ENCODE results near the gene PALM3.

The PALM3 gene

GRCh38 chr19:14053500-14053899, 8.4 kb downstream of the PALM3 start:
- H2AFZ ChIP-seq (ENCODE audit: low read depth, low read length, severe bottlenecking), result no peak overlapping the region
- H3K36me3 ChIP-seq (ENCODE audit: low read length), result peaks cover under 1% of the 10 kb centered on the region; the same call in 1 of the 2 replicates
- H3K79me2 ChIP-seq (ENCODE audit: insufficient read depth, low read length), result no peaks in the 10 kb centered on the region
- H3K27me3 ChIP-seq (ENCODE audit: low read length), result no peaks in the 10 kb centered on the region
- H3F3A ChIP-seq (ENCODE audit: insufficient read depth), result no peaks in the 10 kb centered on the region
- H3K9ac ChIP-seq (ENCODE audit: low read length), result no peak overlapping the region
- no peaks in the 10 kb centered on the region for H3K9me2 ChIP-seq (replicated peaks; ENCODE audit: insufficient read depth, low read length)
- H3K4me3 ChIP-seq (ENCODE audit: insufficient read depth, low read length, poor library complexity, severe bottlenecking), result no peak overlapping the region
- TF ChIP-seq CTCF (IDR thresholded peaks at IDR 0.05; ENCODE audit: insufficient read depth, low read length, poor library complexity, severe bottlenecking) (no peak), EZH2phosphoT487 (conservative IDR thresholded peaks at IDR 0.05; ENCODE audit: low read length) (no peak)
- H4K20me1 ChIP-seq (ENCODE audit: low read depth, low read length), result no peaks in the 10 kb centered on the region
- H3K9me3 ChIP-seq (ENCODE audit: insufficient read depth, low read length), result no peaks in the 10 kb centered on the region
- H3K4me2 ChIP-seq (ENCODE audit: low read depth, low read length, poor library complexity, severe bottlenecking), result no peak overlapping the region
- no peak overlapping the region for H3K27ac ChIP-seq (ENCODE audit: low read depth, low read length)

- H3F3A ChIP-seq (ENCODE audit: insufficient read depth), result no peaks in the 10 kb centered on the region
- no peaks in the 10 kb centered on the region for H4K20me1 ChIP-seq (ENCODE audit: low read depth, low read length)
- H3K9me3 ChIP-seq (ENCODE audit: insufficient read depth, low read length), result no peaks in the 10 kb centered on the region
- H3K36me3 ChIP-seq (ENCODE audit: low read length), result peaks cover 3% of the 10 kb centered on the region
- no peak overlapping the region for H3K4me2 ChIP-seq (ENCODE audit: low read depth, low read length, poor library complexity, severe bottlenecking)
- H3K27ac ChIP-seq (ENCODE audit: low read depth, low read length), result no peak overlapping the region
- no peaks in the 10 kb centered on the region for H3K27me3 ChIP-seq (ENCODE audit: low read length)
- H3K79me2 ChIP-seq (ENCODE audit: insufficient read depth, low read length), result no peaks in the 10 kb centered on the region
- no peaks in the 10 kb centered on the region for H3K9me2 ChIP-seq (replicated peaks; ENCODE audit: insufficient read depth, low read length)
- no peak for TF ChIP-seq CTCF (IDR thresholded peaks at IDR 0.05; ENCODE audit: insufficient read depth, low read length, poor library complexity, severe bottlenecking)
- no peak for TF ChIP-seq EZH2phosphoT487 (conservative IDR thresholded peaks at IDR 0.05; ENCODE audit: low read length)
- H3K9ac ChIP-seq (ENCODE audit: low read length), result no peak overlapping the region
- no peak overlapping the region for H2AFZ ChIP-seq (ENCODE audit: low read depth, low read length, severe bottlenecking)
- H3K4me3 ChIP-seq (ENCODE audit: insufficient read depth, low read length, poor library complexity, severe bottlenecking), result no peak overlapping the region
Measured at GRCh38 chr19:14053032-14053431, 8.8 kb downstream of the PALM3 start.

- Histone ChIP-seq H3F3A (ENCODE audit: insufficient read depth) (no peaks in the 10 kb centered on the region), H3K27me3 (ENCODE audit: low read length) (no peaks in the 10 kb centered on the region), H3K4me2 (ENCODE audit: low read depth, low read length, poor library complexity, severe bottlenecking) (no peak overlapping the region), H3K36me3 (ENCODE audit: low read length) (peaks cover 3% of the 10 kb centered on the region), H3K27ac (ENCODE audit: low read depth, low read length) (no peak overlapping the region), H3K79me2 (ENCODE audit: insufficient read depth, low read length) (no peaks in the 10 kb centered on the region), H3K4me3 (ENCODE audit: insufficient read depth, low read length, poor library complexity, severe bottlenecking) (no peak overlapping the region), H2AFZ (ENCODE audit: low read depth, low read length, severe bottlenecking) (no peak overlapping the region), H3K9me2 (replicated peaks; ENCODE audit: insufficient read depth, low read length) (no peaks in the 10 kb centered on the region), H4K20me1 (ENCODE audit: low read depth, low read length) (no peaks in the 10 kb centered on the region), H3K9ac (ENCODE audit: low read length) (no peak overlapping the region), H3K9me3 (ENCODE audit: insufficient read depth, low read length) (no peaks in the 10 kb centered on the region)
- TF ChIP-seq CTCF (IDR thresholded peaks at IDR 0.05; ENCODE audit: insufficient read depth, low read length, poor library complexity, severe bottlenecking) (no peak), EZH2phosphoT487 (conservative IDR thresholded peaks at IDR 0.05; ENCODE audit: low read length) (no peak)
Measured at GRCh38 chr19:14052470-14052869, 9.4 kb downstream of the PALM3 start.
